HK-2 (cell line): ENCODE measurements around the gene NPR3.
A peak's percentile ranks its signal among the peaks of the same experiment; 100 is the strongest.

Experiments
- DNase-seq: peaks from one replicate; pipeline ENCODE4 v3.0.0-alpha.2; 2018; ENCODE audit not compliant: unreplicated experiment

NPR3 gene

DNA sequence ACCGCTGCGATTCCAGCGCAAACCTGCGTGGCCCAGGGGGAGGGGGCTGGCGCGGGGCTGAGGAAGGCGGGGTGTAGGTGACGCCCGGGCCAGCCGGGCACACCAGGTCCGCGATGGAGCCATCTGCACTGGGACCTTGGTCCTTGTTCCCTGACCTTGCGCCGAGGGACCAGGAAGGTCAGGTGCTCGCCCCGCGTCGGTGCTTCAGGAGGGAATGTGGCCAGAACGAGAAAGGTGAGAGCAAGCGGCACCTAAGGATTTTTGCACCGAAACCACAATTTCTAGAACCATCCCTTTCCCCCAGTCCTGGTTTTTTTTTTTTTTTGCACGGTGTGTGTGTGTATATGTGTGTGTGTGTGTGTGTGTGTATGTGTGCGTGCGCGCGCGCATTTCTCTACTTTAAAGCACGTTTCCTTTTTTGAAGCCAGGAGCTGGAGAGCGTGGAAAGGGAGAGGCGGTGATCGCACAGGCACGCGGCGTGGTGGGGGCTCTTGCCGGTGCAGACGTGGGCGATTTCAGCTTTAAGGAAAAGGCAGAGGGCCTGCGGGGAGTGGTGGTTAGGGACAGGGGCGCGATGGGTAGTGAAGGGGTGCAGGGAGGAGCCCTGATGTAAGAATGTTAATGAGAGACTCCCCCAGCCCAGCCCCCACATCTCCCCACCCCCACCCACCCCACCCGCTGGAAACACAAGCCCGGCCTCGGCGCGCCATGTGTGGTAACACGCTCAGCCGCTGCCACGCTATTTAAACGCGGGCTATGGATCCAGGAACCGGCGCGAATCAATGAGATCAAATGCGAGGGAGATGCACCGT lies at the start of gene NPR3:
TSS of gene NPR3 (plus strand) at position 772 of the 812 bp plus-strand sequence. CDS start 456 bp downstream, outside the sequence.
- DNase-seq, result no peak

DNA sequence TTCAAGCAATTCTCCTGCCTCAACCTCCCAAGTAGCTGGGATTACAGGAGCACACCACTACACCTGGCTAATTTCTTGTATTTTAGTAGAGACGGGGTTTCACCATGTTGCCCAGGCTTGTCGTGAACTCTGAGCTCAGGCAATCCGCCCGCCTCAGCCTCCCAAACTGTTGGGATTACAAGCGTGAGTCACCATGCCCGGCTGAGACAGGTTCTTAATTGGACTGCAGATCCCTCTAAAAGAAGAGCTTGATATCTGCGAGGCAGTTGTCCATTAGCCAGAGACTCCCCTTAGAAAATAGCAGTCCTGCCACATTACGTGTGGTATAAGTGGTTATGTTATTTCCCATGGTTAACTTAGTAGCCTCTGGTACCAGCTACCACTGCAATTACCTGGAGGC lies 46.6 kb upstream of the NPR3 start:
- no peak for DNase-seq

- DNase-seq, result no peak
Measured at GRCh38 chr5:32668552-32668951, 42.6 kb upstream of the NPR3 start.

GRCh38 chr5:32673272-32673671 lies 37.8 kb upstream of the NPR3 start:
- DNase-seq, result no peak

- no peak for DNase-seq
Measured at GRCh38 chr5:32677023-32677422, 34.1 kb upstream of the NPR3 start.

GRCh38 chr5:32678472-32678871 lies 32.6 kb upstream of the NPR3 start:
- DNase-seq, result no peak

GRCh38 chr5:32679218-32679617 lies 31.9 kb upstream of the NPR3 start:
- no peak for DNase-seq

GRCh38 chr5:32680183-32680582 lies 30.9 kb upstream of the NPR3 start:
- DNase-seq, result no peak

DNA sequence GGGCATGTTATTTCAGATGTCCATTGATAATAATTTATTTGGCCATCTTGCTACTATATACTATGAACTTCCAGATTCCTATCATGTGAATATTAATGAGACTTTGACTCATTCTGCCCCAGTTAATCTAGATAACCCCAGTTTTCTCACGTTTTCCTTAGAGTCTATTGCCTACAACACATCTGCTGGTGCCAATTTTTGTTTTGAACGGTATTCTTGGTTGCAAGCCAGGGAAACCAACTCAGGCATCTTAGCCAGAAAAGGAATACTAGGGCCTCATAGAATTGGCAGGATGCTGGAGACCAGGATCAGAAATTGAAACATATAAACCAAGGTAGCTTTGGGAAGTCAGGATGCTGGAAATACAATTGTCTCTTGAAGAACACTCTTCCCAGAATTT lies 28.0 kb upstream of the NPR3 start:
- no peak for DNase-seq

DNA sequence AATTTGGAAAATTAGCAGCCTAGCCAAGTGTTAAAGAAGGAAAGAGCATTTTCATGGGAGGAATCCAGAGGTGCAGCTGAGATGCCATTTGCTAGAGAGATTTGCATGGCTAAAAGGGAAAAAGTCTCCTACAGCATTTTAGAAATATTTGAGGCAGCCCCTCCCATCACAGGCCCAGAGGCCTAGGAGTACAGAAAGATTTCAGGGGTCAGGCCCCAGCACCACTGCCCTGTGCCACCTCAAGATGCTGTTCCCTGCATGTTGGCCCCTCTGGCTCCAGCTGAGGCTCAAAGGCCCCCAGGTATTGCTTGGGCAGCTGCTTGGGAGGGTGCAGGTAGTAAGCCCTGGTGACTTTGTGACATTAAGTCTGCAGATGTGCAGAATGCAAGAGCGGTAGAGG lies 26.9 kb upstream of the NPR3 start:
- DNase-seq, result no peak

DNA sequence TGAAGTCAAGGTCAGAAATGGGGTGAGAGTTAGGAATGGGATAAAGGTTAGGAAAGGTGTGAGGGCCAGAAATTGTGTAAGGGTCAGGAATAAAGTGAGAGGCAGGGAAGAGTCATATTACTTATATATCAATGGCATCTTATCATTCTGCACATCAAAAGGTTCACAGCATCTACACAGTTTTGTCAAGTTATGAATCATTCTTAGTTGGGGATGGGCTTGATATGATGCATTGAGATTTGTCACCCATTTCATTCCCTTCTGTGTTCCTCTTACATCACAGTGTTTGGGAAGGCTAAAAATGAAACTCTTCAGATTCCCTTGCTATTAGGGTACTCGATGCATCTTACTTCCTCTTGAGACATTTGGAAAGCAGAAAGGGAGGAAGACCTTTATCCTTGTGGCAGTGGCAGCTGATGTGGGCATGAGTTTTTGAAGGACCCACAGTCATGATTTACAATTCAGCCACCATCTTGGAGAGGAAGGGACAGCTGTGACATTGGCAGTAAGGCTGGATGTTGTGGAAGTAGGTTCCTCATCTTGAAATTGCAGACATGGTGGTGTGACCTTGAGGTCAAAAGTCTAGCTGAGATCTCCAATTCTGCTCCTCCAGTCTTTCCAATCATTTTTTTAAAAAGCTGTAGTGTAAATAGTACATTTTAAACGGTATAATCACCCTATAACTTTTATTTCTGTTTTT lies 24.2 kb upstream of the NPR3 start:
- DNase-seq, result no peak

DNA sequence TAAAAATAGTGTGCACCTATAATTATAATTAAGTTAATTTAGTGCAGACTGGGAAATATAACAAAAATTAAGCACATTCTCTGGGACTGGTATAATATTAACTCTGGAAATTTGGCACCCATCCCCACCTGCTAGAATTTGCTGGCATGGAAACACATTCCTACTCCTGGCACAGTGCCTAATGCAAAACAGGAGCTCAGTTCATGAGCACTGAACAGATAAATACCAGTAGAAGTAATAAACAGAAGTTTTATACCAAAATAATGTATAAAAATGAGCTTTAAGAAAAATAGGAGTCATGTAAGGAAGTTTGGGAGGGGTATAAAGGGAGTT lies 23.7 kb upstream of the NPR3 start:
- DNase-seq, result no peak

- DNase-seq, result no peak
Measured at GRCh38 chr5:32690153-32690552, 21.0 kb upstream of the NPR3 start.

DNA sequence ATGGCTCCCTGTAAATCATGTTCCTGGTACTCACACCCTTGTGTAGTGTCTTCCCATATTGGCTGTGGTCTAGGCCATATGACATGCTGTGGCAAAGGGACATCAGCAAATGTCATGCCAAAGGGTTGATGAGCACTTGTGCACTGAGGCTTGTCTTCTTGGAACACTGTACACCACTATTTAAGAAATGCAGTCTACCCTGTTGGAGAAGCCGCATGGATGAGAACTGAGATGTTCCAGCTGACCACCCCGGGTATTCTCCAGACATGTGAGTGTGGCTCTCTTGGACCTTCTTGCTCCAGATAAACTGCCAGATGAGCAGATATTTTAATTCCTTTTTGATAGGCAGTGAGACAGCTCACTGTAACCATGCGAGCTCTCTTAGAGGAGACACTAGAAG lies 20.5 kb upstream of the NPR3 start:
- no peak for DNase-seq

DNA sequence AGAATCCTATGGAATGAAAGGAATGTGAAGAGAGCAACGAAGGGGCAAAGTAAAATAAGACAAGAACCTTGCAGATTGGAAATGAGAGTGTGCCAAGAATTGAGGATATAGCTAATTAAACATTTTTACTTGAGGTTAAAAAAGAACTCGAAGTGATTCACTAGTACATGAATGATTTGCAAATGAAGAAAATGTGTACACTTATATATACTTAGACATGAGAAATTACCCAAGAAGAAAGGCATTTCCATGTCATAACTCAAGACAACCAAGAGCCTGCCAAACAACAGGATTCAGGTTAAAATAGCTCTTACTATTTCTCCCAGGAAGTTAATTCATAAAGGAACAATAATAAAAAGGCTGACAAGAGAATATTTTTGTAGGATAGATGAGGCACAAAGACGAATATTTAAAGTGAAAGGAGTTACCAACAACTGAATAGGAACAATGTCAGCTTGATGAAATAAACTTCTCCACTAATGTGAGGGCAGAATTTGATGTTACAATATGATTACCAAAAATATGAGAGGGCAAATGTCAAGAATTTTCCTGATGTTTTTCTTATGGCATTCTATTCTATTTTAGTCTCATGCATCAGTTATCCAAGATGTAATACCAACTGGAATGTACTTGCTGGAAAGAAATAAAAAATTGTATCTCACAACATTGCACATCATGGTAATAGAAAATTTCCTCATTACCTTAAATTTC lies 18.9 kb upstream of the NPR3 start:
- no peak for DNase-seq

- no peak for DNase-seq
Measured at GRCh38 chr5:32703957-32704356, 7.2 kb upstream of the NPR3 start.

DNA sequence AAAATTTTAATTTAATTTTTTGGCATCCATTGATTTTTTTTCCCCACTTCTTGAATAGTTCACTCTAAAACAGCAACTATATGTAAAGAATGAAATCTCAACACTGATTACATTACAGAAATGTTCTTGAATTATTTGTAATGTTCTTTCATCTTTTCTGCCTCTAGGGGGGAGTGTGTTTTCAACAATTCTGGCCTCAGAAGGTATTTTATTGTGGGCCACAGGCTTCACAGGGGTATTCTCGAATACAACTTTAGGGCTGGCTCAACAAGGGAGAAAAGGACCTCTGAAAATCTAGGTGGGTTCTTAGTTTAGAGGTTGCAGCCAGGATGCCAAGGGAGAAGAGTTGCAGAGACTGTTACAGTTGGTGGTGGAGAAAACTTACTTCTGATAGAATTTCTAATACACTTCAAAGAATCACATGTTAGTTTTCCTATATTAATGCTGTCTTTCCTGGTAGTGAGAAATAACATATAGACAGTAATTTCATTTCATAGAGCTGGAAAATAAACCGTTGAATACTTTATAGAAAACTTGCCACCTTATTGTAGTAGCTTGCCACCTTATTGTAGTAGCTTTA lies 3.6 kb upstream of the NPR3 start:
- DNase-seq, result no peak

GRCh38 chr5:32708949-32709348 lies 2.2 kb upstream of the NPR3 start:
- DNase-seq, result no peak

- peak; percentile 57 for DNase-seq
Measured at GRCh38 chr5:32709750-32710549, 1.2 kb upstream of the NPR3 start.

DNA sequence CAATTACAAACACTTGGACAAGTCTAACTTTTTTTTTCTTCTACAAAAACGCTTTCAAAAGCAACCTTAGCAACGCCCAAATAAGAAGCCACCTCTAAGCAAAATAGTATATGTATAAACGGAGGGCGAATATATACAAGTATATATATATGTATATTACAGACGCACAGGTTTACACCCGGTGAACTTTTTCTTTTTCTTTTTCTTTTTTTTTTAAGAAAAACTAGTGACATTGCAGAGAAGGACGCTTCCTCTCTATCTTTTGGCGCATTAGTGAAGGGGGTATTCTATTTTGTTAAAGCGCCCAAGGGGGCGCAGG lies 200 bp downstream of the NPR3 start:
- DNase-seq, result no peak

GRCh38 chr5:32711681-32712480 lies 760 bp downstream of the NPR3 start:
- DNase-seq, result no peak
